HUES64 (cell line): Measurements from ENCODE around the gene IFNA4.
"Not testable (repeated sequence)": the region's sequence is repeated elsewhere in the genome, so short reads cannot be mapped to it uniquely, and the experiment has no call there.

Experiments
- H3K27ac ChIP-seq: 2 replicates; pipeline ENCODE4 v1.7.0; 2013; ENCODE audit warnings: low read depth, low read length, inconsistent platforms
- H3K27me3 ChIP-seq: 2 replicates; pipeline ENCODE4 v1.6.1; 2013; ENCODE audit warnings: mild to moderate bottlenecking, low read length; ENCODE audit not compliant: insufficient read depth
- H3K36me3 ChIP-seq: 2 replicates; pipeline ENCODE4 v1.6.1; 2013; ENCODE audit warnings: mild to moderate bottlenecking, low read length; ENCODE audit not compliant: insufficient read depth
- H3K4me1 ChIP-seq: 2 replicates; pipeline ENCODE4 v1.6.1; 2013; ENCODE audit warnings: mild to moderate bottlenecking, low read length, moderate library complexity; ENCODE audit not compliant: insufficient read depth
- H3K4me3 ChIP-seq: 2 replicates; pipeline ENCODE4 v1.5.1; 2013; ENCODE audit warnings: mild to moderate bottlenecking, low read length, moderate library complexity
- H3K9ac ChIP-seq: 2 replicates; pipeline ENCODE4 v1.6.1; 2013; ENCODE audit warnings: mild to moderate bottlenecking, low read depth, low read length
- H3K9me3 ChIP-seq: 2 replicates; pipeline ENCODE4 v1.6.1; 2013; ENCODE audit warnings: low read depth, low read length; ENCODE audit not compliant: insufficient read depth
- WGBS: fragments of 150-250, 120-280 bp; methylation state at CpG from one replicate; pipeline ENCODE4 v1.1.7; 2013; ENCODE audit warnings: missing lambda C conversion rate; 5-methylcytosine and 5-hydroxymethylcytosine counted together

The IFNA4 gene

GRCh38 chr9:21207043-21207442 lies 19.7 kb upstream of the IFNA4 start, which contains the start of gene IFNA10:
Gene IFNA10, minus strand, starts transcription at chr9:21207143. Its CDS starts 46 bp downstream, at chr9:21207097.
- 94% methylated on average over 1 of the region's 3 CpGs for WGBS
- H3K36me3 ChIP-seq, H3K27ac ChIP-seq, H3K9ac ChIP-seq, H3K4me3 ChIP-seq, H3K9me3 ChIP-seq, H3K4me1 ChIP-seq, H3K27me3 ChIP-seq: not testable (repeated sequence)

- no peaks in the 10 kb centered on the region for H3K9me3 ChIP-seq
- H3K27me3 ChIP-seq: no peaks in the 10 kb centered on the region
- no peak overlapping the region for H3K9ac ChIP-seq
- H3K4me3 ChIP-seq: no peak overlapping the region
- no peak overlapping the region for H3K27ac ChIP-seq
- no peaks in the 10 kb centered on the region for H3K4me1 ChIP-seq
- H3K36me3 ChIP-seq: no peaks in the 10 kb centered on the region
These were observed 17.8 kb upstream of the IFNA4 start for GRCh38 chr9:21205204-21205603.

GRCh38 chr9:21202105-21202504 lies 14.7 kb upstream of the IFNA4 start, which contains the start of gene IFNA7:
Gene IFNA7, minus strand, starts transcription at chr9:21202205. Its CDS starts 40 bp downstream, at chr9:21202165.
- H3K4me1 ChIP-seq, H3K4me3 ChIP-seq, H3K27me3 ChIP-seq, H3K36me3 ChIP-seq, H3K9ac ChIP-seq, H3K27ac ChIP-seq, H3K9me3 ChIP-seq: not testable (repeated sequence)
- WGBS: 79% methylated on average over 3 of the region's 4 CpGs

GRCh38 chr9:21194867-21195776 lies 7.7 kb upstream of the IFNA4 start:
- WGBS: 58% methylated on average over 4 of the region's 6 CpGs
- H3K4me3 ChIP-seq, H3K36me3 ChIP-seq: not testable (repeated sequence)

GRCh38 chr9:21182810-21183736 lies 4.3 kb downstream of the IFNA4 start:
- not testable (repeated sequence) for H3K36me3 ChIP-seq, H3K9me3 ChIP-seq, H3K27me3 ChIP-seq, H3K4me1 ChIP-seq, H3K27ac ChIP-seq, H3K4me3 ChIP-seq, H3K9ac ChIP-seq
- WGBS: 45% methylated on average over 3 of the region's 4 CpGs

More at GRCh38 chr9:21194867-21195776, 7.7 kb upstream of the IFNA4 start:
- H3K9ac ChIP-seq, H3K4me1 ChIP-seq, H3K27me3 ChIP-seq, H3K9me3 ChIP-seq, H3K27ac ChIP-seq: not testable (repeated sequence)

GRCh38 chr9:21174671-21175070 lies 12.7 kb downstream of the IFNA4 start:
- peaks cover 11% of the 10 kb centered on the region for H3K27me3 ChIP-seq
- H3K9ac ChIP-seq: no peak overlapping the region
- no peak overlapping the region for H3K27ac ChIP-seq
- no peaks in the 10 kb centered on the region for H3K4me1 ChIP-seq
- H3K9me3 ChIP-seq: no peaks in the 10 kb centered on the region
- H3K36me3 ChIP-seq: no peaks in the 10 kb centered on the region
- 98% methylated on average over 2 of the region's 2 CpGs for WGBS
- H3K4me3 ChIP-seq: no peak overlapping the region

- Histone ChIP-seq H3K9ac (no peak overlapping the region), H3K27ac (no peak overlapping the region)
These were observed 15.2 kb downstream of the IFNA4 start for GRCh38 chr9:21172156-21172555.

GRCh38 chr9:21171351-21171750 lies 16.0 kb downstream of the IFNA4 start:
- Histone ChIP-seq H3K9me3 (no peaks in the 10 kb centered on the region), H3K27ac (no peak overlapping the region), H3K36me3 (no peaks in the 10 kb centered on the region), H3K4me1 (no peaks in the 10 kb centered on the region), H3K27me3 (peaks cover 6% of the 10 kb centered on the region), H3K9ac (no peak overlapping the region), H3K4me3 (no peak overlapping the region)
- 100% methylated on average over 1 of the region's 1 CpG for WGBS

More at GRCh38 chr9:21172156-21172555, 15.2 kb downstream of the IFNA4 start:
- no peaks in the 10 kb centered on the region for H3K9me3 ChIP-seq
- no peaks in the 10 kb centered on the region for H3K36me3 ChIP-seq
- H3K4me1 ChIP-seq: no peaks in the 10 kb centered on the region
- H3K4me3 ChIP-seq: no peak overlapping the region
- 93% methylated on average over 2 of the region's 3 CpGs for WGBS
- peaks cover 6% of the 10 kb centered on the region for H3K27me3 ChIP-seq

GRCh38 chr9:21166560-21166959 lies 20.8 kb downstream of the IFNA4 start, which contains the start of gene IFNA21:
Gene IFNA21, minus strand, starts transcription at chr9:21166660. Its CDS starts 48 bp downstream, at chr9:21166612.
- H3K4me3 ChIP-seq, H3K9ac ChIP-seq, H3K4me1 ChIP-seq, H3K36me3 ChIP-seq, H3K27ac ChIP-seq, H3K9me3 ChIP-seq, H3K27me3 ChIP-seq: not testable (repeated sequence)
- 92% methylated on average over 2 of the region's 2 CpGs for WGBS

GRCh38 chr9:21165516-21165915 lies 21.9 kb downstream of the IFNA4 start:
- 100% methylated on average over 1 of the region's 1 CpG for WGBS
- Histone ChIP-seq H3K4me1 (no peaks in the 10 kb centered on the region), H3K36me3 (no peaks in the 10 kb centered on the region), H3K4me3 (no peak overlapping the region), H3K9me3 (no peaks in the 10 kb centered on the region), H3K27me3 (no peaks in the 10 kb centered on the region), H3K9ac (no peak overlapping the region), H3K27ac (no peak overlapping the region)

GRCh38 chr9:21160178-21160577 lies 27.2 kb downstream of the IFNA4 start:
- Histone ChIP-seq H3K4me3 (no peak overlapping the region), H3K36me3 (no peaks in the 10 kb centered on the region), H3K9me3 (no peaks in the 10 kb centered on the region), H3K9ac (no peak overlapping the region), H3K4me1 (no peaks in the 10 kb centered on the region), H3K27me3 (no peaks in the 10 kb centered on the region), H3K27ac (no peak overlapping the region)
- 83% methylated on average over 1 of the region's 1 CpG for WGBS
